ENCODE data around the gene PRKCE. TPM values are rescaled to one million over a fixed set of nuclear protein-coding genes. Genes with fewer than 3 reads are reported as not detected.

Gene PRKCE
- total RNA-seq, 1 experiment from 2014 or later = 14.0 TPM

DNA sequence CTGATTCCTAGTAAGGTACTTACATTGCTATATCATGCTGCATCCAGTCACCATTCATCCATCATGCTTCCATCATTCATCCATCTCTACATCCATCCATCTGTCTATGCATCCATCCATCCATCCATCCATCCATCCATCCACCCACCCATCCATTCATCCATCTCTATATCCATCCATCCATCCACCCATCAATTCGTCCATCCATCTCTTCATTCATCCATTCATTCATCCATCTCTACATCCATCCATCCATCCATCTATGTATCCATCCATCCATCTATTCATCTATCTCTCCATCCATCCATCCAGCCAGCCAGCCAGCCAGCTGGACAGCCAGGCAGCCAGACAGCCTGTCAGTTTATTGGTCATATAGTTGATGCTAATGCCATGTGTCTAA is 20.7 kb downstream of the PRKCE start:
- TF ChIP-seq POLR2AphosphoS5 (IDR thresholded peaks at IDR 0.05; ENCODE audit: low read depth, low read length) = no peak
- TF ChIP-seq, protein P1, sequence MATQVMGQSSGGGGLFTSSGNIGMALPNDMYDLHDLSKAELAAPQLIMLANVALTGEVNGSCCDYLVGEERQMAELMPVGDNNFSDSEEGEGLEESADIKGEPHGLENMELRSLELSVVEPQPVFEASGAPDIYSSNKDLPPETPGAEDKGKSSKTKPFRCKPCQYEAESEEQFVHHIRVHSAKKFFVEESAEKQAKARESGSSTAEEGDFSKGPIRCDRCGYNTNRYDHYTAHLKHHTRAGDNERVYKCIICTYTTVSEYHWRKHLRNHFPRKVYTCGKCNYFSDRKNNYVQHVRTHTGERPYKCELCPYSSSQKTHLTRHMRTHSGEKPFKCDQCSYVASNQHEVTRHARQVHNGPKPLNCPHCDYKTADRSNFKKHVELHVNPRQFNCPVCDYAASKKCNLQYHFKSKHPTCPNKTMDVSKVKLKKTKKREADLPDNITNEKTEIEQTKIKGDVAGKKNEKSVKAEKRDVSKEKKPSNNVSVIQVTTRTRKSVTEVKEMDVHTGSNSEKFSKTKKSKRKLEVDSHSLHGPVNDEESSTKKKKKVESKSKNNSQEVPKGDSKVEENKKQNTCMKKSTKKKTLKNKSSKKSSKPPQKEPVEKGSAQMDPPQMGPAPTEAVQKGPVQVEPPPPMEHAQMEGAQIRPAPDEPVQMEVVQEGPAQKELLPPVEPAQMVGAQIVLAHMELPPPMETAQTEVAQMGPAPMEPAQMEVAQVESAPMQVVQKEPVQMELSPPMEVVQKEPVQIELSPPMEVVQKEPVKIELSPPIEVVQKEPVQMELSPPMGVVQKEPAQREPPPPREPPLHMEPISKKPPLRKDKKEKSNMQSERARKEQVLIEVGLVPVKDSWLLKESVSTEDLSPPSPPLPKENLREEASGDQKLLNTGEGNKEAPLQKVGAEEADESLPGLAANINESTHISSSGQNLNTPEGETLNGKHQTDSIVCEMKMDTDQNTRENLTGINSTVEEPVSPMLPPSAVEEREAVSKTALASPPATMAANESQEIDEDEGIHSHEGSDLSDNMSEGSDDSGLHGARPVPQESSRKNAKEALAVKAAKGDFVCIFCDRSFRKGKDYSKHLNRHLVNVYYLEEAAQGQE (IDR thresholded peaks at IDR 0.05; ENCODE audit: insufficient read depth in 1 of 2, low read depth in 2 of 2, low read length in 1 of 2) = no peak
- TF ChIP-seq, protein P2, sequence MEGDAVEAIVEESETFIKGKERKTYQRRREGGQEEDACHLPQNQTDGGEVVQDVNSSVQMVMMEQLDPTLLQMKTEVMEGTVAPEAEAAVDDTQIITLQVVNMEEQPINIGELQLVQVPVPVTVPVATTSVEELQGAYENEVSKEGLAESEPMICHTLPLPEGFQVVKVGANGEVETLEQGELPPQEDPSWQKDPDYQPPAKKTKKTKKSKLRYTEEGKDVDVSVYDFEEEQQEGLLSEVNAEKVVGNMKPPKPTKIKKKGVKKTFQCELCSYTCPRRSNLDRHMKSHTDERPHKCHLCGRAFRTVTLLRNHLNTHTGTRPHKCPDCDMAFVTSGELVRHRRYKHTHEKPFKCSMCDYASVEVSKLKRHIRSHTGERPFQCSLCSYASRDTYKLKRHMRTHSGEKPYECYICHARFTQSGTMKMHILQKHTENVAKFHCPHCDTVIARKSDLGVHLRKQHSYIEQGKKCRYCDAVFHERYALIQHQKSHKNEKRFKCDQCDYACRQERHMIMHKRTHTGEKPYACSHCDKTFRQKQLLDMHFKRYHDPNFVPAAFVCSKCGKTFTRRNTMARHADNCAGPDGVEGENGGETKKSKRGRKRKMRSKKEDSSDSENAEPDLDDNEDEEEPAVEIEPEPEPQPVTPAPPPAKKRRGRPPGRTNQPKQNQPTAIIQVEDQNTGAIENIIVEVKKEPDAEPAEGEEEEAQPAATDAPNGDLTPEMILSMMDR (IDR thresholded peaks at IDR 0.05) = no peak
- no peak for TF ChIP-seq SIN3A (IDR thresholded peaks at IDR 0.05; ENCODE audit: borderline replicate concordance, insufficient read depth, low read depth, low read length)
- TF ChIP-seq TCF7L2 (IDR thresholded peaks at IDR 0.05; ENCODE audit: low read depth, low read length) = no peak
- Histone ChIP-seq H3K36me3 (ENCODE audit: control insufficient read depth, insufficient read depth, low read length) (no peaks in the 10 kb centered on the region), H3K9me3 (ENCODE audit: control insufficient read depth, insufficient read depth, low read depth, low read length) (no peaks in the 10 kb centered on the region), H3K27me3 (ENCODE audit: control insufficient read depth, insufficient read depth, low read length) (no peaks in the 10 kb centered on the region), H3K4me1 (ENCODE audit: control insufficient read depth, insufficient read depth, low read length) (no peaks in the 10 kb centered on the region; the same call in 1 of the 2 replicates), H3K27ac (ENCODE audit: low read length) (no peak overlapping the region), H3K4me3 (ENCODE audit: low read depth in 2 of 2, low read length in 2 of 2) (no peak overlapping the region)
- in situ Hi-C loops (cut with HindIII; ENCODE audit: low pct_unique_long_range_greater_than_20kb, low sequenced_read_pairs) (no loop called here), intact Hi-C loops (cut with micrococcal nuclease; ENCODE audit: unreplicated experiment) (no loop called here)
- DNase-seq (ENCODE audit: low read depth, low spot score) = no peak
- no TSS peak for BruUV-seq (replicated peaks)
- ATAC-seq = no peak
- ChIA-PET CTCF (no interaction called here), POLR2A (no interaction called here)

DNA sequence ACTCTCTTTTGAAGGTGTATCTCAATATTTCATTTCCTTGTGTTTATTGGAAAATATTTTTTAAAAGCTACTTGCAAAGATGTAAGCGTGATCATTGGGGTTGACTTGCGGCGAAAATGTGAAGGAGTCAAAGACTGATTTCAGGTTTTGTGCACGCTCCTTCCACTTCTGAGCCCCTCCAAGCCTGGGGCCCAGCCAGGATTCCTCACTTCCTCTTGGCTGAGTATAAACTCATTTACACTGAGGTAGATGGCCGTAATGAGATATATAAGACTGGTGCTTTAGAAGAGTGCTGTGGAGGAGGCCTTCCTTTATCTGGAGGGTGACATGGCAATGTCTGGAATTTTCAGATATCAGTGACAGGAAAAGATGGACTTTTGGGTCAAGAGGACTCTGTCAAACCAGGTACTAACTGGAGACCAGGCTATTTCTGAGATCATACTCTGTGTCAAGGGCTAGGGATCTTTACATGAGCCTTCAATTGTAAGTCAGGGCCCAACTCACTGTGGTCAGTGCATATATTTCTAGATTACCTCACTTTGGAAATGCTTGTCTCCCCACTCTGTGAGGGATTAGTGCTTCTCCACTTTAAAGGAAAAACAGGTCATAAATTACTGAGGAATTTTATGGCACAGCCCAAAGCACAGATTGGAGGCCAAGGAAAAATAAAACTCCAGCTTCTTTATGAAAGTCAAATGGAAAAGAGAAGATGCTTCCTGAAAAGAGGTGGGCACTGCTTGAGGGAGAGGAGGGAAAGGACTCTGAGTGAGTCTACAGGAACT is 22.8 kb downstream of the PRKCE start:
- Histone ChIP-seq H3K36me3 (ENCODE audit: control insufficient read depth, insufficient read depth, low read length) (no peaks in the 10 kb centered on the region), H3K4me3 (ENCODE audit: low read depth in 2 of 2, low read length in 2 of 2) (no peak overlapping the region), H3K27ac (ENCODE audit: low read length) (no peak overlapping the region), H3K9me3 (ENCODE audit: control insufficient read depth, insufficient read depth, low read depth, low read length) (no peaks in the 10 kb centered on the region), H3K4me1 (ENCODE audit: control insufficient read depth, insufficient read depth, low read length) (no peaks in the 10 kb centered on the region; the same call in 1 of the 2 replicates), H3K27me3 (ENCODE audit: control insufficient read depth, insufficient read depth, low read length) (no peaks in the 10 kb centered on the region)
- POLR2A ChIA-PET = no interaction called here
- intact Hi-C loops (cut with micrococcal nuclease; ENCODE audit: unreplicated experiment) (no loop called here), in situ Hi-C loops (cut with HindIII; ENCODE audit: low pct_unique_long_range_greater_than_20kb, low sequenced_read_pairs) (no loop called here)
- DNase-seq (ENCODE audit: low read depth, low spot score) (no peak), ATAC-seq (no peak)
- no TSS peak for BruUV-seq (replicated peaks)
- TF ChIP-seq SIN3A (IDR thresholded peaks at IDR 0.05; ENCODE audit: borderline replicate concordance, insufficient read depth, low read depth, low read length) = no peak
- CTCF ChIA-PET = no interaction called here

DNA sequence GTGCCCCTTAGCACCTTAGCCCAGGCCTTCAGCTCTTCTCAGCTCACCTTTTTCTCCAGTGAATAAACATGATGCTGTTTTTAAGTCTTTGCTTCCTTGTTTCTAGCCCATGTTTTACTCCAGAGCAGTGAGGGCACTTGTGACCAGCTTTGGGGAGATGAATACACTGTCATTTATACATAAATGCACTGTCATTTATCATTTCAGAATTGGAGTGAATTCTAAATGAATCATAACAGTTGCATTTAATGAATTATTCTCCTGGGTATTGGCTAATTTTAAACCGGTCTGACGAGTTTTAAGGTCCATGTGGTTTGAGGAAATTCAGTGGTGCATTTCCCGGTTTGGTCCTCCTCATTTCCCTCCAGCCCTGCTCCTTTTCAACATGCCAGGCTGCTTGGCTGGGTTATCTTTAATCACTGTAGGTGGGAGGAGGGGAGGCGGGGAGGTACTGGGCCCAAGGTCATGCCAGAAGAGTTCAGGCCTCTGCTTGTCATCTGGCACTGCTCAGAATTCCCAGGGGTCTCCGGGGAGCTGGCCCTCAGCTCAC is 23.9 kb downstream of the PRKCE start:
- no TSS peak for BruUV-seq (replicated peaks)
- Histone ChIP-seq H3K9me3 (ENCODE audit: control insufficient read depth, insufficient read depth, low read depth, low read length) (no peaks in the 10 kb centered on the region), H3K36me3 (ENCODE audit: control insufficient read depth, insufficient read depth, low read length) (no peaks in the 10 kb centered on the region), H3K27ac (ENCODE audit: low read length) (no peak overlapping the region), H3K4me3 (ENCODE audit: low read depth in 2 of 2, low read length in 2 of 2) (no peak overlapping the region), H3K4me1 (ENCODE audit: control insufficient read depth, insufficient read depth, low read length) (no peaks in the 10 kb centered on the region), H3K27me3 (ENCODE audit: control insufficient read depth, insufficient read depth, low read length) (no peaks in the 10 kb centered on the region)
- no peak for DNase-seq (ENCODE audit: low read depth, low spot score)
- ChIA-PET POLR2A (no interaction called here), CTCF (no interaction called here)
- in situ Hi-C loops (cut with HindIII; ENCODE audit: low pct_unique_long_range_greater_than_20kb, low sequenced_read_pairs) = no loop called here
- TF ChIP-seq TCF7L2 (IDR thresholded peaks at IDR 0.05; ENCODE audit: low read depth, low read length) (no peak), POLR2AphosphoS5 (IDR thresholded peaks at IDR 0.05; ENCODE audit: low read depth, low read length) (no peak), SIN3A (IDR thresholded peaks at IDR 0.05; ENCODE audit: borderline replicate concordance, insufficient read depth, low read depth, low read length) (no peak)
- TF ChIP-seq, protein P2 (IDR thresholded peaks at IDR 0.05) = no peak
- TF ChIP-seq, protein P1 (IDR thresholded peaks at IDR 0.05; ENCODE audit: insufficient read depth in 1 of 2, low read depth in 2 of 2, low read length in 1 of 2) = no peak
- intact Hi-C loops (cut with micrococcal nuclease; ENCODE audit: unreplicated experiment) = no loop called here
- no peak for ATAC-seq
